ENCODE measurements around the gene ZDHHC11B.
"Not testable (repeated sequence)": the region's sequence is repeated elsewhere in the genome, so short reads cannot be mapped to it uniquely, and the experiment has no call there.

DNA sequence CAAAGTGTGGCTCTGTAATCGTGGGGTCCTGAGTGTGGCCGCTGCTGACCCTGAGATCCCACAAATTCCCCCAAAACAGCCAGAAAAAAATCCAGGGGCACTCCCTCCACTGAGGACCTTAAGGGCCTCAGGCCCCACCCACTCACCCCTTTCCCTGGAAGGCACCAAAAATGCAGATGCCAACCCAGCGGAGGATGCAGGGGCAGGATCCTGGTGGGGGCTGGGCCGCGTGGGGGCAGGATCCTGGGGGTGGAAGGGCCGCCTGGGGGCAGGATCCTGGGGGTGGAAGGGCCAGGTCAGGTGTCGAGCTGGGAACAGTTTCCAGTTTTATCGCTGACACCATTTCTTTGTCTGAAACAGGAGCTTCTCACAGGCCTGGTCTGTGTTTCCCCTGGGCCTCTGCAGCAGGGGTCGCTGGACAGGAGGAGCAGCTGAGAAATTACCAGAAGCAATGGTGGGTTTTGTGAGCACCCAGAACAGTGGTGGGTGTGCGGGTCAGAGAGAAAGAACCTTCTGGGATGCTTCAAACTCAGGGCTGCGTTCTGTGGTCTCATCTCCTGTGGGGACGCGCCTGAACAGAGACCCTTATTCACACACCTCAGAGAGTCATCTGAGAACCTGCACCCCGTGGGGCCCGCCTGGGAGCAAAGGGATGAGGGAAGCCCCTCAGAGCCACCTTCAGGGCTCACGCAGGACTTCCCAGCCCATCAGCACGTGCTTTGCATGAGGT, 105.2 kb downstream of the ZDHHC11B start:
- TF ChIP-seq, protein P1, sequence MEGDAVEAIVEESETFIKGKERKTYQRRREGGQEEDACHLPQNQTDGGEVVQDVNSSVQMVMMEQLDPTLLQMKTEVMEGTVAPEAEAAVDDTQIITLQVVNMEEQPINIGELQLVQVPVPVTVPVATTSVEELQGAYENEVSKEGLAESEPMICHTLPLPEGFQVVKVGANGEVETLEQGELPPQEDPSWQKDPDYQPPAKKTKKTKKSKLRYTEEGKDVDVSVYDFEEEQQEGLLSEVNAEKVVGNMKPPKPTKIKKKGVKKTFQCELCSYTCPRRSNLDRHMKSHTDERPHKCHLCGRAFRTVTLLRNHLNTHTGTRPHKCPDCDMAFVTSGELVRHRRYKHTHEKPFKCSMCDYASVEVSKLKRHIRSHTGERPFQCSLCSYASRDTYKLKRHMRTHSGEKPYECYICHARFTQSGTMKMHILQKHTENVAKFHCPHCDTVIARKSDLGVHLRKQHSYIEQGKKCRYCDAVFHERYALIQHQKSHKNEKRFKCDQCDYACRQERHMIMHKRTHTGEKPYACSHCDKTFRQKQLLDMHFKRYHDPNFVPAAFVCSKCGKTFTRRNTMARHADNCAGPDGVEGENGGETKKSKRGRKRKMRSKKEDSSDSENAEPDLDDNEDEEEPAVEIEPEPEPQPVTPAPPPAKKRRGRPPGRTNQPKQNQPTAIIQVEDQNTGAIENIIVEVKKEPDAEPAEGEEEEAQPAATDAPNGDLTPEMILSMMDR (IDR thresholded peaks at IDR 0.05), result not testable (repeated sequence)
- not testable (repeated sequence) for TF ChIP-seq EP300, POLR2A (IDR thresholded peaks at IDR 0.05)

Data from tibial nerve (tissue), 4 donors.